HG02763 (cell line): ENCODE results near the gene G3BP1.
"Not testable (repeated sequence)": the region's sequence is repeated elsewhere in the genome, so short reads cannot be mapped to it uniquely, and the experiment has no call there.

Experiments used
- ATAC-seq: cut with Tn5 transposase; IDR thresholded peaks from one replicate; pipeline ENCODE4 v1.9.1; 2021; ENCODE audit warnings: mild to moderate bottlenecking, moderate library complexity; ENCODE audit not compliant: unreplicated experiment

G3BP1 gene

DNA sequence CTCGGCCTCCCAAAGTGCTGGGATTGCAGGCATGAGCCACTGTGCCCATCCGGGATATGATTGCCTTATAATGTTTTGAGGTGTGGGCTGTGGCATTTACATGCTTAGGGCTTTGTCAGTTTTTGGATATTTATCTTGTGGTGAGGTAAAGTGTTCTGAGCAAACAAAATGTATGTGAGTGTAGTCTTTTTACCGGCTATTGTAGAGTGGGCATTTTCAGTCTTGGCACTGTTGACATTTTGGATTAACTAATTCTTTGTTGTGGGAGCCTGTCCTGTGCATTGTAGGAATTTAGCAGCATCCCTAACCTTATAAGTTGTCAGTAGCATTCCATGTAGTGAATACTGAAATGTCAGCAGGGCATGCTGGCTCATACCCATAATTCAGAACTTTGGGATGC lies 21.6 kb downstream of the G3BP1 start:
- ATAC-seq, result no peak

DNA sequence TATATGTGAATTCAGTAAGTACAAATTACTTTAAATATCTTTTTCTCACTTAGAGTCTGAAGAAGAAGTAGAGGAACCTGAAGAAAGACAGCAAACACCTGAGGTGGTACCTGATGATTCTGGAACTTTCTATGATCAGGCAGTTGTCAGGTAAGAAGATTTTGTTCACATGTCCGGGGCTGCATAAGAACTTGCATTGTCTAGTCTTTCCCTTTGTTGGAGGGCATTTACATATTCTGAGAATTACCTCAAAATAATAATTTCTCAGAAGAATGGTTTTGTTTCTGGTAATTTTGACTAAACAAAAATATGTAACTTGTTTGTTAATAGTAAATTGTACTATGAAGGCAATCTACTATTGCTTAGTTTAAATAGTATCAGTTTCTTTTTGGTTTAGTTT lies 23.7 kb downstream of the G3BP1 start:
- no peak for ATAC-seq

DNA sequence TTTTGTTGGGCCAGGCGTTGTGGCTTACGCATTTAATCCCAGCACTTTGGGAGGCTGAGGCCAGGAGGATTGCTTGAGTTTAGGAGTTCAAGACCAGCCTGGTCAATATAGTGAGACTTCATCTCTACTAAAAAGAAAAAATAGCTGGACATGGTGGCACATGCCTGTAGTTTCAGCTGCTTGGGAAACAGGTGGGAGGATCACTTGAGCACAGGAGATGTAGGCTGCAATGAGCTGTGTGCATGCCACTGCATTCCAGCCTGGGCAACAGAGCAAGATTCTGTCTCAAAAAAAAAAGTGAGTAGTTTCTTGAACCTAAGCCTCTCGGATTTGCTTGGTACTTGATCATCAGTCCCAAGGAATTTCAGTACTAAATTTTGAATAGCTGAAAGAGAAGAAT lies 26.9 kb downstream of the G3BP1 start:
- ATAC-seq, result no peak

DNA sequence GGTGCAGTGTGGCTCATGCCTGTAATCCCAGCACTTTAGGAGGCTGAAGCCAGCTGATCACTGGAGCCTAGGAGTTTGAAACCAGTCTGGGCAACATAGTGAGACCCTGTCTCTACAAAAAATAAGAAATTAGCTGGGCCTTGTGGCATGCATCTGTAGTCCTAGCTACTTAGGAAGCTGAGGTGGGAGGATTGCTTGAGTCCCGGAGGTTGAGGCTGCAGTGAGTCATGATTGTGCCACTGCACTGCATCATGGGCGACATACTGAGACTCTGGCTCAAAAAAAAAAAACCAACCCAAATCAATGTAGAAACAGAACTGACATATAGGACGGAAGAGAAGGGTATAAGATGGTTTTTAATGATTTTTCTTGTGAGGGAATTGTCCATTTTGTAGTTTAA lies 27.7 kb downstream of the G3BP1 start:
- ATAC-seq, result no peak

DNA sequence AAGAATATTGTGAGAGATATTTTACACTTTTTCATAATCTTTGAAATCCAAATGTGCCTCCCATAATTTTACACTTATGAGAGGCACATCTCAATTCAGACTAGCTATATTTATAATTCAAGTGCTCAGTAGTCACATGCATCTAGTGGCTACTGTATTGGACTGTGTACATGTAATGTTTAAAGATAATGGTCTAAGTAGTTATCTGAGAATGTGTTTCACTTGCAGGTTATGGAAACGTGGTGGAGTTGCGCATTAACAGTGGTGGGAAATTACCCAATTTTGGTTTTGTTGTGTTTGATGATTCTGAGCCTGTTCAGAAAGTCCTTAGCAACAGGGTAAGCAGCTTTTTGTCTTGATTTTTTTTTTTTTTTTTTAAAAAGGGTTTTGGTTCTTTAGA lies 28.8 kb downstream of the G3BP1 start:
- no peak for ATAC-seq

DNA sequence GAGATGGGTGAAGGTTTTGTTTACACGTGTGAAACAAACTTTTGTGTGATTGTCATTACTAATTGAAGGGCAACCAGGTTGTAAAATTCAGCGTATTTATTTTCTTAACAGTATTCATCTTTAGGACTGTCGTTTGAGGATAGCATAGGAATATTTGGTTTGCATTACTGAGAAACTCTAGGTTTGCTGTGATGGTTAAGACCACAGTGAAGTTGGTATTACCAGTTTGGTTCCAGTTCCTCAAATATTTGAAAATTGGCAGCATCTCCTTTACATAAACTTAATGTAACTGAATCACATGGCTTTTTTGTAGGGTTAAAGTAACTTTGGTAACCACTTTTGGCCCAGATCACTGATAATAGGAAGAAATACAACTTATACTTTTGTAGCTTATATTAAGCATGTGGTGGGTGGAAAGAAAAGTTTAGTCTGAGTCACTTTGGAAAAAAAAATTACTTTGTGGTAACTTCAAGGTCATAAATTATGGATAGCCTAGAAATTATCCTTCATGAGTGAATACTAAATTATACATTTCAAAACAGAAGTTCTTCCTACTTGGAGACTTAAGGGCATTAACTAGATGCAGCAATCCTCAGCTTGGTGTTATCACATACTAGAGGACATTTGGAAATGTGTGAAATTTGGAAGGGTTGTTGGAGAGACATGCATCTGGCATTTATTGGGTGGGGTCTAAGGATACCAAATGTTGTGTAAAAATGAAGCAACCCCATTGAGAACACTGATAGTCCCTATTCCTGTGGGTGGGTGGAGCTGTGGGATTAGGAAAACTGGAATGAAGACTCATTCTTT lies 33.9 kb downstream of the G3BP1 start:
- ATAC-seq, result no peak

DNA sequence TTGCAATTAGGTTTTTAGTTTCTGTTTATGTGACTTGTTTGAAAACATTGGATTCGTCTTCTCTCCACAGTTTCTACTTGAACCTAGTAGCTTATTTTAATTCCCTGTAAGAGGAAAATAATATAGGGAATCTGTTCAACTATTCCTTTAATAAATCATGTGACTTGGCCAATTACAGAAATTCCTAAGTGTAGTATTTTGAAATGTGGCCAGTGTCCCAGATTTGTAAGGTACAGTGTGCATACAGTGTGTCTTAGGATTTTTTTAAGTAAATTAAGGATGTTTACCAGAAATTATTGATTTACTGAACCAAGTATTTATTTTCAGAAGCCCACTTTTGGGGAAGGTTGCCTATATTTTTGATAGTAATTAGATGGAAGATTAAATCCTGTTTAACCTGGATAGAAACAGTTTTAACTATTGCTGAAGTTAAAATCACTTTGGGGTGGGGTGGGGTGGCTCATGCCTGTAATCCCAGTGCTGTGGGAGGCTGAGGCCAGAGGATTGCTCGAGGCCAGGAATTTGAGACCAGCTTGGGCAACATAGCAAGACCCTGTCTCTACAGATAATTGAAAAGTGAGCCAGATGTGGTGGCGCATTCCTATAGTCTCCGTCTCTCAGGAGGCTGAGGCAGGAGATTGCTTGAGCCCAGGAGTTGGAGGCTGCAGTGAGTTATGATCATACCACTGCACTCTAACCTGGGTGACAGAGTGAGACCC lies 36.9 kb downstream of the G3BP1 start:
- no peak for ATAC-seq

DNA sequence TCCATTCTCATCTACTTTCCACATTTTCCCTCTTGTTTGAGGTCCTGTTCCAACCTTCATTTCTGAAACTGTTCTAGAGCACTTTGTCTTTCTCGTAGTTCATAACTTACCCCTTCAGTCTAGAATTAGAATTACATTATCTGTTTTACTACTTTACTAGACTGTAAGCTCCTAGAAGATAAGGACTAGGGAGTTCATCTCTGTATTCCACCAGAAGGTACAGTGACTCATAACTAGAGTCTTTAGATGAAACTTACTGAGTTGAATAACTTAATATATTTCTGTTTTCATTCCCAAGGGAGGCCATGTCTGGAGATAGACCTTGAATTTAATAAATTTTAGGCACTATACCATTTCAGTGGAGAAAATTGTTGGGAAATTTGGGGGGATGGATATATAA lies 38.7 kb downstream of the G3BP1 start:
- no peak for ATAC-seq

DNA sequence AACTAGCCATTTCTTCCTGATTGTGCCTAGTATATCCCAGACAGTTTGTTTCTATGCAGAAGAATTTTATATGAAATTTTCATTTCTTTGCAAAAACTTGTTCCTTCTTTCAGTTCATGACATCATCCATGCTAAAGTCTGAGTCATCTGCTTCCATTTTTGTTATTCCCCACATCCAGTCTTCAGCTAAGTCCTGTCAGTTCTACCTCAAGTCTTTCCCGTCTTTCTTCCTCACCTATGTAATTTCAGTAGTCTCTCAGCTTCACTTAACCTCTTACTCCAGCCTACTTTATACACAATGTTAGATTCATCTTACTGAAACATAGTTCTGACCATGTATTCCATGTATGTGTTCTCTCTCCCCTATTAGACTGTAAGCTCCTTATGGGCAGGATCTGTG lies 39.1 kb downstream of the G3BP1 start:
- no peak for ATAC-seq

DNA sequence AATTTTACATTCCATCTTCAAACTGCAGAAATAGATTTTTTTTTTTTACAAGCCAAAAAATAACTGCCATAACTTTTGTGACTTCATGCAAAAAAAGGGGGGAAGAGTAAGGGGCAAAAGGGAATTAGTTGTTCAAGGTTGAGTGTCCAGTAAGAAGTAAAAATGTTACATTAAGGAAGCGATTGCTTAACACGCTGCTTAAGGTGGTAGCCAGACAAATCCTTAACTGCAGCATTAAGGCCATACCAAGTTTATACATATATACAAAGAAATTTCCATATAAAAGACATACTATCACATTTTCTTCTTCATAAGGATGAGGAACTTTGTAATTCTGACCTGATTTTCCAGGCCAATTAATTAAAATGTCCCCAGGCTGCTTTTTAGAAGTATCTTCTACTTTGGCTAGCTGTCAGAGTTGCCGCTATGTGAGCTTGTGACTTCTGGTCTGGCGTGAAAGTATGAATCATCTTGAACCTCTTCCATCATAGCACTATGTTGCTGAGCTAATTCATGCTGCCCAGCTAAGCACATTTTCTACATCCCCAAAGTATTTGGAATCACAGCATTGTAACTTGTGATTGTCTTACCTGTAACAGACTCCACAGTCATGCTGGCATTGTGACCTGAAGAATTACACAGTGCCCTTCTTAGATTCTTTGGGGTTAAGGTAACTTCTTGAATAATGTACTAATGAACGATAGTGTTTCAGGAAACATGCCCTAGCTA lies 40.0 kb downstream of the G3BP1 start:
- no peak for ATAC-seq

DNA sequence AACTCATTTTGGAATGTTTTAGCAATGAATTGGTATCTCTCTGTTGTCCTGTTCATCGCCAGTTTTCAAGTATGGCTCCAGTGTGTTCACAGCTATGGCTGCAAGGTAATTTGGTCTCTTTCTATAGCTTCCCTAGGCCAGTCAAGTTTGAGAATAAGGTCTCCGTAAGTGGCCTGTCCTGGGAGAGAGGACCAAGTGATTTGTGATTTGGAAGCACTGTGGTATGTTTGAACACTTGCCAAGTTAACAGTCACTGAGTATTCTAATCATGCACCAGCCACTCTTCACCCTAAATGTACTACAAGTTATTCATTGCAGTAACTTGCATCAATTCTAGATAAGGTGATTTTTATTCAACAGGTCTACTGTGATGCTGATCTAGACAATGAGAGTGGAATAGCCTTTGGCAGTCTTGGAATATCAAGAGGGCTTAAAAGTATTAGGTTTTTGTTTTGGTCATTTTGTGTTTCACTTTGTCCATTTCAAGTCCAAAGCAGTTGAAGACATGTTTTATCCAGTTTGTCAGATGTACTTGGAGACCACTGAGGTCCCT lies 41.1 kb downstream of the G3BP1 start:
- no peak for ATAC-seq

DNA sequence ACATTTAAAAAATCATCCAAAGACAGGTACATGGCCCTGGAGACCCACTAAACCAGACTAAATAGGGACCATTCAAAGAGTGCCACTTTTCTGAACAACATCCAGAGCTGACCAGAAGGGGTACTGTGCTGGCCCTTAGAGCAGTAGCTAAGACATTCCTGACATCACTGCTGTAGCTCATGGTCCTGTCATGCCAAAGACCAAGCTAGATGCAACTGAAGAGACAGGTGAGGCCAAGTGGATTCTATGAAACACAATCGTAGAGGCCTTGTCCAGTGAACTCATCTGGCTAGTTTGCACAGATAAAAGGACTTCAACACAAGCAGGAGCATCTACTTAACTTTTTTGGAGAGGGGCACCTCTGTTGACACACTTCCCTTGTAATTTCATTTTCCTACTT lies 43.3 kb downstream of the G3BP1 start:
- ATAC-seq, result no peak

DNA sequence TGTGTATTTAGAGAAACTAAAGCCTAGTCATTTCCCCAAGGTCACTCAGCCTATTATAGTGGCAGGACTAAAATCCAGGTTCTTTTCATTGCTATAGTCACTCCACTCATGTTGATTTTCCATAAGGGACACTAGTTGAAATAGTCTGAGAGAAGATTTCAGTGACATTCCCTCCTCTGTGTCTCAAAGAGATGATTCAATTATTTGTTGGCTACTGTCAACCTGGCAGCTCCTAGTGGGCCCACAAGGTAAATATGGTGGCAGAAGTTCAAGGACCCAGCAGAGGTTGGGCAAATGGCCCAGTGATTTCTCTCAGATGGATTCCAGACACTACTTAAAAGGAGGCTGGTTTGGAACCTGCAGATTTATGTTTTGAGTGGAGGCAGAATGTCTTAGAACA lies 48.1 kb downstream of the G3BP1 start:
- no peak for ATAC-seq

DNA sequence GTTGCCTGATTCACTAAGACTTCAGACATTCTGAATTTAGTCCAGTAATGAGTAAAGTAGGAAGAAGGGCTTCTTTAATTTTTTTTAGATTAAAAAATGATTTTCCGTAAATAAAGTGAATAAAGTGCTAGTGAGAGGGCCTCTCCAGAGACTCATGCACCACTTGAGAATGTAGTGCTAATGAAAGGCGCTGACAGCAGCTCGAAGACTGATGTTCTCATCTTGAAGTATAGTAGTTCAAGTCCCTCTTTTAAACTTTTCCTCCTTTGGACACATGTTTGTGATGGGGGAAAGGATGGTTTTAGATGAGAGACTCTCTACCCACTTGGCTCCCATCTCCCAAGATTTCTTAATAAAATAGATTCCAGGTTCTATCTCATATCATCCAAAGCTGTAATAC lies 48.5 kb downstream of the G3BP1 start:
- no peak for ATAC-seq

DNA sequence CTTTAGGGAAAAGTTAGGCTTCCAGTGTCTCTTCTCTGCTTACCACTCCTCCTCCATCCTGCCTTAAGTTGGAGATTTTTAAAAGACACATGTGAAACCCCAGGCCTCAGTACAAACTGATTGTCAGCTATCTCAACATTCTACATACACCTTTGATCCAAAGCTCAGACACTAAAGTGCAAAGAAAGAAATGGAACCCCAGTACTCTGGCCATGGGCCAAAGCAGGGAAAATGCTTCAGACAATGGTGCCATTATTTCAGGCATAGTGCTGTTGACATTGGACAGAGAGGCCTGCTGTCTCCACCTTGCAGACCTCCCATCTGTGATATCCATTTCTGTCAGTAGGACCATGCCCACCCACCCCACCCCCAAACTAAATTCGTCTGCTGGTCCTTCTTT lies 49.1 kb downstream of the G3BP1 start:
- no peak for ATAC-seq

DNA sequence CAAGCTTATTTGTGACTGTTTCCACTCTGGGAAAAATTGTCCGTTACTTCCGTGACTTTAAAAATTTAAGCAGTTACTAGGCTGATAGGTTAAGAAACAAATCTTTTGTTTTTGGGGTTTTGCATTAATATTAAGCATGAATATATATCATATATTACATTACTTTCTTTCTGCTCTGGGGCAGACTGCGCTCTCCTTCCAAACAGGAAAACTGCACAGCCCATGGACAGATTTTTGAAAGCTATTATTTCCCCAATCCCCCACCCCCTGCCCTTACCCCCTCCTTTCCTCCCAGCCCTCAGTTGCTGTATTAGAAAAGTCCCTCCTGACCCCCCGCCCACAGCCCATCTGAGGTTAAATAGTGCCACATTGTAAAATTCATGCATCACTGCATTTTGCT lies 50.4 kb downstream of the G3BP1 start:
- no peak for ATAC-seq

DNA sequence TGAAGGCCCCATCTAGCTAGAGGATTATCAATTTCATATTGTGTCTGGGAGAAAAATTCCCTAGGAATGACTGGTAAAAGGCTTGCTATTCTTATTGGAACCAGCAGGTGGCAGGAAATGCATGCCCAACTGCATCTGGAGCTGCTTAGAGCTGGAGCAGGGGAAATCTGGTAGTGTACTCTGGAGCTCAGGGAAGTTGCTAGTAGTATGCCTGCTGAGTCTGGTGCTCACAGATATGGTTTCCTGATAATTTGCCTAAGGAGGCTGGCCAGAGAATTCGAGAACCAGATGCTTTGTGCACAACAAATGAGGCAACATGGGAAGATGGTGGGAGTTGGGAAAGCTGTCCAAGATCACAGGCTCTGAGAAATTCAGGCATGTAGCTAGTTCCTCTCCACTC lies 53.7 kb downstream of the G3BP1 start:
- ATAC-seq, result no peak

DNA sequence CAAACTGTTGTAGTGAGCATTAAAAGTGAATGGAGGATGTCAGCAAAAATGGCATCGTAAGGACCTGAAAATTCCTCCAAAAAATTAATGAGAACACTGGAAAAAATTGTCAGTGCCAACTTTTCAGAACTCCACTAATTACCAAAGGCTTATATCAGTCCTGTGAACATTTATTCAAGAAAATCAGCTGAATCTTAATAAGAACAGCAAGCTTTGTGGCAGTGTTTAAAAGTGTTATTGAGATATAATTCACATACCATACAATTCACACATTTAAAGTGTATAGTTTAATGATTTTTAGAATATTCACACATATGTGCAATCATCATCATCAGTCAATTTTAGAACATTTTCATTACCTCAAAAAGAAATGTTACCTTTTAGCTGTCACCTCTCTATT lies 57.6 kb downstream of the G3BP1 start:
- ATAC-seq, result no peak

DNA sequence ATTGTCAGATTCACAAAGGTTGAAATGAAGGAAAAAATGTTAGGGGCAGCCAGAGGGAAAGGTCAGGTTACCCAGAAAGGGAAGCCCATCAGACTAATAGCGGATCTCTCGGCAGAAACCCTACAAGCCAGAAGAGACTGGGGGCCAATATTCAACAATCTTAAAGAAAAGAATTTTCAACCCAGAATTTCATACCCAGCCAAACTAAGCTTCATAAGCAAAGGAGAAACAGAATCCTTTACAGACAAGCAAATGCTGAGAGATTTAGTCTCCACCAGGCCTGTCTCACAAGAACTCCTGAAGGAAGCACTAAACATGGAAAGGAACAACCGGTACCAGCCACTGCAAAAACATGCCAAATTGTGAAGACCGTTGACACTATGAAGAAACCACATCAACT lies 61.1 kb downstream of the G3BP1 start:
- not testable (repeated sequence) for ATAC-seq

DNA sequence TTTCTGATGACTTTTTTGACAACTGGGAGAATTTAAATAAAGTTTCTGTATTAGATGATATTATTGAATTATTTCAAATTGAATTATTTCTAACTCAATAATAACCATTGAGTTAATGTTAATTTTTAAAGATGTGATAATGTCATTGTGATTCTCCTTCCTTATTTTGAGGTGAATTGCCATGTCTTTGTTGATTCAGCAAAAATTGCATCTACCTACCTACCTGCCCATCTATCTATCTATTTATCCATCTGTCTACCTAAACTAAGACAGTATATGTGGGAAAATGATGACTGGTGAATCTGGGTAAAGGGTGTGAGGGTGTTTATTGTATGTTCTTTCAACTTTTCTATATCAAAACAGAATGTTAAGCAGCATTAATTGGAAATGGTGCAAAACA lies 75.0 kb downstream of the G3BP1 start:
- no peak for ATAC-seq

DNA sequence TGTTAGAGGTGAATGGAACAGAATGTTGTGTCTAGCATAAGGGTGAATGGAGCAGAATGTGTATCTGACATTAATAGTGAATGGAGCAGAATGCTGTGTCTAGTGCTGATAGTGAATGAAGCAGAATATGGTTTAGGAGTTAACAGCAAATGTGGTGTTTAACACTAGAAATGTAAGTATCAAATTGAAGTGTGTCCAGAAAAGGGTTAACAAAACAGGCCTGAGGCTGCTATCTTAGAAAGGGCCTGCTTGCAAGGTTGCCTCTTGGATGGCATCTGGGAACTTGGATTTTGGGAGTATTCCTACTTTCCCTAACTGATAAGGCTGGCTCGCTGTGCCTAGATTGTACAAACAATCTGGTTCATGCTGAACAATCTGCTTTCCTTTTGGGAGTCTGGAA lies 76.1 kb downstream of the G3BP1 start:
- ATAC-seq, result no peak

DNA sequence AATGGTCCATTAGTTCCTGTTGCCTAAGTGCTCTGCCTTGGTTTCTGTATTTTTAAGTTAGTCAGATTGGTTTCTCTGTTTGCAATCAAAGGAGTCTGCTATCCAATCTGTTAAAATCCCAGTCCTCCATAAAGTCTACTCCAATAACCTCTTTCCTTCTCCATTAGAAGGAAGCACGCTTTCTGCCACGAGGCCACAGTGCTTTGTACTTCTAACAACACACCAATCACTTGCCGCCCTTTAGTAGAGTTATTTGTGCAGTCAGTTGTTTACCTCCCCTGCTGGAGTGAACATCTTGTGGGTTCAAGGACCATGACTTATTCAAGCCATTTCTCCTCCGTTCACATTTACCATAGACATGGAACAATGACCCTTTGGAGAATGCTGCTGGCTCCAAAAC lies 83.9 kb downstream of the G3BP1 start:
- no peak for ATAC-seq
